Measurements from ENCODE around the gene IGFLR1.

DNA sequence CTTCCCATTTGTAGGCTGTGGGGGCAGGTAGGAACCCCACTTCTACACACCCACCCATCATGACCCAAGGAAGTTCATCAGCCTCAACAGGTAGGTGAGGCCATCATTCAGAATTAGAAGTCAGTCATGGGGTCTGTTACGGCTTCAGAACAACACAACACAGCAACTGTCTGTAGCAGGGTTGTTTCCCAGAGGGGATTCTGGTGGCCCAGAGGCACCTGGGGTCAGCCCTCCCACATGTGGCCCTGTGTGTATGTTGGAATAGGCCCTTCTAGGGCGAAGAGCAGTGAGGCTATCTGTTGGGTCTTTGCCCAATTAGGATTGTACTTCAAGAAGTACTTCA, 3.4 kb downstream of the IGFLR1 start:
- TF ChIP-seq, protein P1, sequence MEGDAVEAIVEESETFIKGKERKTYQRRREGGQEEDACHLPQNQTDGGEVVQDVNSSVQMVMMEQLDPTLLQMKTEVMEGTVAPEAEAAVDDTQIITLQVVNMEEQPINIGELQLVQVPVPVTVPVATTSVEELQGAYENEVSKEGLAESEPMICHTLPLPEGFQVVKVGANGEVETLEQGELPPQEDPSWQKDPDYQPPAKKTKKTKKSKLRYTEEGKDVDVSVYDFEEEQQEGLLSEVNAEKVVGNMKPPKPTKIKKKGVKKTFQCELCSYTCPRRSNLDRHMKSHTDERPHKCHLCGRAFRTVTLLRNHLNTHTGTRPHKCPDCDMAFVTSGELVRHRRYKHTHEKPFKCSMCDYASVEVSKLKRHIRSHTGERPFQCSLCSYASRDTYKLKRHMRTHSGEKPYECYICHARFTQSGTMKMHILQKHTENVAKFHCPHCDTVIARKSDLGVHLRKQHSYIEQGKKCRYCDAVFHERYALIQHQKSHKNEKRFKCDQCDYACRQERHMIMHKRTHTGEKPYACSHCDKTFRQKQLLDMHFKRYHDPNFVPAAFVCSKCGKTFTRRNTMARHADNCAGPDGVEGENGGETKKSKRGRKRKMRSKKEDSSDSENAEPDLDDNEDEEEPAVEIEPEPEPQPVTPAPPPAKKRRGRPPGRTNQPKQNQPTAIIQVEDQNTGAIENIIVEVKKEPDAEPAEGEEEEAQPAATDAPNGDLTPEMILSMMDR (IDR thresholded peaks at IDR 0.05): no peak
- no peak for TF ChIP-seq ZFX (IDR thresholded peaks at IDR 0.05; ENCODE audit: borderline replicate concordance)

Measured in 22Rv1 (cell line).